ENCODE data around the gene KRTAP24-1. TPM values are rescaled to one million over a fixed set of nuclear protein-coding genes. Genes with fewer than 3 reads are reported as not detected.

KRTAP24-1 gene
- polyA plus RNA-seq, 1 donor from 2014 or later: not detected

DNA sequence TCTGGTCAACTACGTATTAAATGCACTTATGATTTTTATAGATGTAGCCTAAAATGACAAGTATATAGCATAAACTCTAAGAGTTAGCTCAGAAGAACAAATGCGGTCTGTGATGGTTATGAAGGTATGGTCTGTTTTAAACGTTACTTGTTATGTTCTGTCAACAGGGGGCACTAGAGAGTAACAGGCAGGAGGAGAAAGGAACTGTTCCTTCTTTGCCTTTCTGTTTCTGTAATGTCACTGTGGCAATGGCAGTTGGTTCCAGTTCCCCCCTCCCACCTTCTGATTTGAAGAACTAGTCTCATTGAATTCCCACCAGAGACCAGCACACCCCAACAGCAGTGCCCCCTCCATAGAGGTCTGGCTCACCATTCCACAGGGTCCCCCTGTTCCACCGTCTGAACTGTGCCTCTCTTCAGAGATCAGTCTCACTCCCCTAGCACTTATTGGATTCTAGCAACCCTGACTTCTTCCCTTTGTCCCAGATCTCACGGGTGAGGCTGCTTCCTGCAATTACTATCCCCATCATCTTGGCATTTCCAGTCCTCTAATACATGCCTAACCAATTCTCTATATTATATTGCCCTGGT is 14.0 kb downstream of the KRTAP24-1 start:
- Histone ChIP-seq H3K79me2 (replicated peaks; ENCODE audit: insufficient read depth, low read length) (no peaks in the 10 kb centered on the region), H3K9me3 (ENCODE audit: low read length) (no peaks in the 10 kb centered on the region), H3F3A (ENCODE audit: insufficient read depth, low read length, poor library complexity, severe bottlenecking) (no peaks in the 10 kb centered on the region), H2AFZ (ENCODE audit: low read depth, low read length) (no peak overlapping the region), H3K27me3 (ENCODE audit: insufficient read depth, low read depth, low read length) (no peaks in the 10 kb centered on the region), H3K9me2 (ENCODE audit: insufficient read depth, low read length) (no peaks in the 10 kb centered on the region), H3K27ac (ENCODE audit: low read length) (no peak overlapping the region), H4K20me1 (ENCODE audit: insufficient read depth) (no peaks in the 10 kb centered on the region), H3K4me3 (ENCODE audit: low read length) (no peak overlapping the region), H3K9ac (ENCODE audit: low read length) (no peak overlapping the region), H3K36me3 (ENCODE audit: insufficient read depth, low read length) (no peaks in the 10 kb centered on the region), H3K4me2 (ENCODE audit: low read length) (no peak overlapping the region)
- no peak for TF ChIP-seq EZH2 (IDR thresholded peaks at IDR 0.05; ENCODE audit: borderline replicate concordance, insufficient read depth, low read length, poor library complexity, severe bottlenecking)
- TF ChIP-seq, protein P1, sequence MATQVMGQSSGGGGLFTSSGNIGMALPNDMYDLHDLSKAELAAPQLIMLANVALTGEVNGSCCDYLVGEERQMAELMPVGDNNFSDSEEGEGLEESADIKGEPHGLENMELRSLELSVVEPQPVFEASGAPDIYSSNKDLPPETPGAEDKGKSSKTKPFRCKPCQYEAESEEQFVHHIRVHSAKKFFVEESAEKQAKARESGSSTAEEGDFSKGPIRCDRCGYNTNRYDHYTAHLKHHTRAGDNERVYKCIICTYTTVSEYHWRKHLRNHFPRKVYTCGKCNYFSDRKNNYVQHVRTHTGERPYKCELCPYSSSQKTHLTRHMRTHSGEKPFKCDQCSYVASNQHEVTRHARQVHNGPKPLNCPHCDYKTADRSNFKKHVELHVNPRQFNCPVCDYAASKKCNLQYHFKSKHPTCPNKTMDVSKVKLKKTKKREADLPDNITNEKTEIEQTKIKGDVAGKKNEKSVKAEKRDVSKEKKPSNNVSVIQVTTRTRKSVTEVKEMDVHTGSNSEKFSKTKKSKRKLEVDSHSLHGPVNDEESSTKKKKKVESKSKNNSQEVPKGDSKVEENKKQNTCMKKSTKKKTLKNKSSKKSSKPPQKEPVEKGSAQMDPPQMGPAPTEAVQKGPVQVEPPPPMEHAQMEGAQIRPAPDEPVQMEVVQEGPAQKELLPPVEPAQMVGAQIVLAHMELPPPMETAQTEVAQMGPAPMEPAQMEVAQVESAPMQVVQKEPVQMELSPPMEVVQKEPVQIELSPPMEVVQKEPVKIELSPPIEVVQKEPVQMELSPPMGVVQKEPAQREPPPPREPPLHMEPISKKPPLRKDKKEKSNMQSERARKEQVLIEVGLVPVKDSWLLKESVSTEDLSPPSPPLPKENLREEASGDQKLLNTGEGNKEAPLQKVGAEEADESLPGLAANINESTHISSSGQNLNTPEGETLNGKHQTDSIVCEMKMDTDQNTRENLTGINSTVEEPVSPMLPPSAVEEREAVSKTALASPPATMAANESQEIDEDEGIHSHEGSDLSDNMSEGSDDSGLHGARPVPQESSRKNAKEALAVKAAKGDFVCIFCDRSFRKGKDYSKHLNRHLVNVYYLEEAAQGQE (IDR thresholded peaks at IDR 0.05; ENCODE audit: borderline replicate concordance): no peak
- no peak for TF ChIP-seq SMC3 (conservative IDR thresholded peaks at IDR 0.05; ENCODE audit: poor library complexity)
- TF ChIP-seq POLR2AphosphoS5 (IDR thresholded peaks at IDR 0.05): no peak
- TF ChIP-seq RAD21 (conservative IDR thresholded peaks at IDR 0.05): no peak
- TF ChIP-seq, protein P2, sequence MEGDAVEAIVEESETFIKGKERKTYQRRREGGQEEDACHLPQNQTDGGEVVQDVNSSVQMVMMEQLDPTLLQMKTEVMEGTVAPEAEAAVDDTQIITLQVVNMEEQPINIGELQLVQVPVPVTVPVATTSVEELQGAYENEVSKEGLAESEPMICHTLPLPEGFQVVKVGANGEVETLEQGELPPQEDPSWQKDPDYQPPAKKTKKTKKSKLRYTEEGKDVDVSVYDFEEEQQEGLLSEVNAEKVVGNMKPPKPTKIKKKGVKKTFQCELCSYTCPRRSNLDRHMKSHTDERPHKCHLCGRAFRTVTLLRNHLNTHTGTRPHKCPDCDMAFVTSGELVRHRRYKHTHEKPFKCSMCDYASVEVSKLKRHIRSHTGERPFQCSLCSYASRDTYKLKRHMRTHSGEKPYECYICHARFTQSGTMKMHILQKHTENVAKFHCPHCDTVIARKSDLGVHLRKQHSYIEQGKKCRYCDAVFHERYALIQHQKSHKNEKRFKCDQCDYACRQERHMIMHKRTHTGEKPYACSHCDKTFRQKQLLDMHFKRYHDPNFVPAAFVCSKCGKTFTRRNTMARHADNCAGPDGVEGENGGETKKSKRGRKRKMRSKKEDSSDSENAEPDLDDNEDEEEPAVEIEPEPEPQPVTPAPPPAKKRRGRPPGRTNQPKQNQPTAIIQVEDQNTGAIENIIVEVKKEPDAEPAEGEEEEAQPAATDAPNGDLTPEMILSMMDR (IDR thresholded peaks at IDR 0.05; ENCODE audit: poor library complexity, severe bottlenecking): no peak
- no peak for TF ChIP-seq TAF1 (IDR thresholded peaks at IDR 0.05; ENCODE audit: low read depth)
- no peak for TF ChIP-seq MXI1 (conservative IDR thresholded peaks at IDR 0.05; ENCODE audit: poor library complexity, severe bottlenecking)

DNA sequence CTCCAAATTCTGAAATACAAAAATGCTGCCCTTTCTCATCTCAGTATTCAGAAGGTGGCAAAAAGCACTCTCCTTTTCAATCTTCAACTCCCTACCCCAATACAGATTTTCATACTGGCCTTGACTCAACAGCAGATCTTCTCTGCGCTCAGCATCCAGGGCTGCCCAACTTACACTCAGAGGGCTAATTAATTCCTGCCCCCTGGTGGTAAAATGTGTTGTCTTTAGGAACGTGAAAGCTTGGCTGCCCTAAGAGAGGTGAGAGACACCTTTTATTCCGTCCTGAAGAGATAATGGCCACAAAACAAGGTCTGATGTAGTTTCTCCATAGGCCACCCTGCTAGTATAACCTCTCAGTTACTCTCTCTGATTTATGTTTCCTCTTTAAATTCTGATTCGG is 25.0 kb downstream of the KRTAP24-1 start:
- Histone ChIP-seq H3K9me3 (ENCODE audit: low read length) (no peaks in the 10 kb centered on the region), H3K27me3 (ENCODE audit: insufficient read depth, low read depth, low read length) (no peaks in the 10 kb centered on the region), H3F3A (ENCODE audit: insufficient read depth, low read length, poor library complexity, severe bottlenecking) (no peaks in the 10 kb centered on the region), H3K4me3 (ENCODE audit: low read length) (no peak overlapping the region), H3K4me2 (ENCODE audit: low read length) (no peak overlapping the region), H4K20me1 (ENCODE audit: insufficient read depth) (no peaks in the 10 kb centered on the region), H3K36me3 (ENCODE audit: insufficient read depth, low read length) (no peaks in the 10 kb centered on the region), H3K9me2 (ENCODE audit: insufficient read depth, low read length) (no peaks in the 10 kb centered on the region), H3K27ac (ENCODE audit: low read length) (no peak overlapping the region), H2AFZ (ENCODE audit: low read depth, low read length) (no peak overlapping the region), H3K9ac (ENCODE audit: low read length) (no peak overlapping the region), H3K79me2 (replicated peaks; ENCODE audit: insufficient read depth, low read length) (no peaks in the 10 kb centered on the region)
- TF ChIP-seq, protein P2 (IDR thresholded peaks at IDR 0.05; ENCODE audit: poor library complexity, severe bottlenecking): no peak
- TF ChIP-seq EP300 (conservative IDR thresholded peaks at IDR 0.05; ENCODE audit: poor library complexity, severe bottlenecking): no peak
- TF ChIP-seq POLR2AphosphoS5 (IDR thresholded peaks at IDR 0.05): no peak
